H9 (cell line): Measurements from ENCODE around the gene AGAP3. TPM values are rescaled to one million over a fixed set of nuclear protein-coding genes. Genes with fewer than 3 reads are reported as not detected.

Source experiments
- DNase-seq: peaks from one replicate; pipeline ENCODE4 v3.0.0-alpha.2; 2017
- H2AFZ ChIP-seq: one replicate; pipeline ENCODE4 v1.6.1; 2013; ENCODE audit warnings: mild to moderate bottlenecking, low read length, control low read depth, moderate library complexity
- H2AK5ac ChIP-seq: 2 replicates; pipeline ENCODE4 v1.6.1; 2013; ENCODE audit warnings: low read length, control low read depth, mixed read lengths; ENCODE audit not compliant: insufficient read length
- H2BK120ac ChIP-seq: one replicate; pipeline ENCODE4 v1.6.1; 2013; ENCODE audit warnings: low read depth, mild to moderate bottlenecking, low read length, control low read depth, inconsistent platforms; ENCODE audit not compliant: poor library complexity, severe bottlenecking
- H2BK12ac ChIP-seq: 2 replicates; pipeline ENCODE4 v1.6.1; 2013; ENCODE audit warnings: low read length, control low read depth, mixed read lengths, low read depth; ENCODE audit not compliant: insufficient read length
- H2BK15ac ChIP-seq: 2 replicates; pipeline ENCODE4 v1.6.1; 2013; ENCODE audit warnings: low read depth, low read length, control low read depth
- H2BK20ac ChIP-seq: one replicate; pipeline ENCODE4 v1.6.1; 2013; ENCODE audit warnings: low read depth, mild to moderate bottlenecking, low read length, control low read depth, inconsistent platforms; ENCODE audit not compliant: poor library complexity, severe bottlenecking
- H2BK5ac ChIP-seq: 2 replicates; pipeline ENCODE4 v1.6.1; 2013; ENCODE audit warnings: low read length, control low read depth, mixed read lengths; ENCODE audit not compliant: insufficient read length
- H3K14ac ChIP-seq: 2 replicates; pipeline ENCODE4 v1.6.1; 2013; ENCODE audit warnings: low read length, control low read depth; ENCODE audit not compliant: insufficient read depth
- H3K18ac ChIP-seq: 2 replicates; pipeline ENCODE4 v1.6.1; 2013; ENCODE audit warnings: low read depth, mild to moderate bottlenecking, mixed read lengths, low read length, control low read depth; ENCODE audit not compliant: insufficient read length
- H3K23ac ChIP-seq: 2 replicates; pipeline ENCODE4 v1.6.1; 2013; ENCODE audit warnings: low read length, control low read depth, mixed read lengths, low read depth; ENCODE audit not compliant: insufficient read length
- H3K23me2 ChIP-seq: 2 replicates; pipeline ENCODE4 v1.6.1; 2013; ENCODE audit warnings: low read depth, mild to moderate bottlenecking, mixed read lengths, low read length, control low read depth; ENCODE audit not compliant: insufficient read length, poor library complexity, severe bottlenecking
- H3K27ac ChIP-seq: 2 replicates; pipeline ENCODE4 v1.5.1; 2013; ENCODE audit warnings: low read length, control low read depth, mixed read lengths, low read depth; ENCODE audit not compliant: insufficient read length
- H3K27me3 ChIP-seq: 2 replicates; pipeline ENCODE4 v1.6.1; 2013; ENCODE audit warnings: low read length, control low read depth, inconsistent platforms; ENCODE audit not compliant: insufficient read depth
- H3K4ac ChIP-seq: 2 replicates; pipeline ENCODE4 v1.6.1; 2013; ENCODE audit warnings: low read depth, mild to moderate bottlenecking, control low read depth, inconsistent platforms, low read length, moderate library complexity
- H3K4me1 ChIP-seq: 2 replicates; pipeline ENCODE4 v1.6.1; 2013; ENCODE audit warnings: low read length, control low read depth, inconsistent platforms; ENCODE audit not compliant: insufficient read depth
- H3K4me2 ChIP-seq: 2 replicates; pipeline ENCODE4 v1.6.1; 2013; ENCODE audit warnings: low read length, control low read depth, mixed read lengths; ENCODE audit not compliant: insufficient read length, insufficient read depth
- H3K56ac ChIP-seq: 2 replicates; pipeline ENCODE4 v1.6.1; 2013; ENCODE audit warnings: low read depth, mild to moderate bottlenecking, mixed read lengths, low read length, control low read depth; ENCODE audit not compliant: insufficient read length
- H3K79me1 ChIP-seq: 2 replicates; pipeline ENCODE4 v1.6.1; 2013; ENCODE audit warnings: low read depth, mild to moderate bottlenecking, moderate library complexity, low read length, control low read depth, inconsistent platforms; ENCODE audit not compliant: insufficient read depth, poor library complexity, severe bottlenecking
- H3K79me2 ChIP-seq: 2 replicates; pipeline ENCODE4 v1.6.1; 2013; ENCODE audit warnings: low read length, control low read depth, inconsistent platforms; ENCODE audit not compliant: insufficient read depth
- H3K9ac ChIP-seq: 2 replicates; pipeline ENCODE4 v1.6.1; 2013; ENCODE audit warnings: low read length, control low read depth, mixed read lengths; ENCODE audit not compliant: insufficient read length; ENCODE audit errors: extremely low read depth
- H3K9me3 ChIP-seq: one replicate; pipeline ENCODE4 v1.6.1; 2013; ENCODE audit warnings: low read depth, low read length, inconsistent platforms; ENCODE audit not compliant: control insufficient read depth
- H3T11ph ChIP-seq: one replicate; pipeline ENCODE4 v1.6.1; 2013; ENCODE audit warnings: mild to moderate bottlenecking, low read length, control low read depth, inconsistent platforms
- H4K20me1 ChIP-seq: one replicate; pipeline ENCODE4 v1.6.1; 2013; ENCODE audit not compliant: control insufficient read depth, insufficient read length, insufficient read depth
- H4K5ac ChIP-seq: 2 replicates; pipeline ENCODE4 v1.6.1; 2013; ENCODE audit warnings: low read depth, mild to moderate bottlenecking, mixed read lengths, low read length, control low read depth; ENCODE audit not compliant: insufficient read length
- H4K8ac ChIP-seq: replicated peaks from 2 replicates; pipeline ENCODE4 v1.6.1; 2013; ENCODE audit warnings: low read length, control low read depth, mixed read lengths, low read depth; ENCODE audit not compliant: insufficient read length
- H4K91ac ChIP-seq: 2 replicates; pipeline ENCODE4 v1.6.1; 2013; ENCODE audit warnings: low read depth, mild to moderate bottlenecking, moderate library complexity, mixed read lengths, low read length, control low read depth; ENCODE audit not compliant: insufficient read length
- H3K27ac Mint-ChIP-seq, 3 experiments: 2 replicates in 2 of 3; 3 replicates in 1 of 3; pipeline ENCODE4 v1.8.0; 2020 to 2021; ENCODE audit warnings: mixed read lengths in 3 of 3, mild to moderate bottlenecking in 1 of 3, moderate library complexity in 1 of 3
- H3K27me3 Mint-ChIP-seq: 2 replicates; pipeline ENCODE4 v1.8.0; 2021; ENCODE audit warnings: low read depth, mild to moderate bottlenecking, moderate library complexity, mixed read lengths
- H3K36me3 Mint-ChIP-seq, 3 experiments: 2 replicates in 2 of 3; 3 replicates in 1 of 3; pipeline ENCODE4 v1.8.0; 2020 to 2021; ENCODE audit warnings: low read depth in 3 of 3, mixed read lengths in 3 of 3; ENCODE audit not compliant: insufficient read depth in 1 of 3
- H3K4me1 Mint-ChIP-seq, 2 experiments: 2 replicates each; pipeline ENCODE4 v1.8.0; 2020; ENCODE audit warnings: mixed read lengths in 2 of 2
- H3K4me3 Mint-ChIP-seq, 2 experiments: 2 replicates in 1 of 2; 3 replicates in 1 of 2; pipeline ENCODE4 v1.8.0; 2020 to 2021; ENCODE audit warnings: mild to moderate bottlenecking in 2 of 2, mixed read lengths in 2 of 2, moderate library complexity in 1 of 2
- H3K9me3 Mint-ChIP-seq, 2 experiments: 2 replicates in 1 of 2; 3 replicates in 1 of 2; pipeline ENCODE4 v1.8.0; 2020; ENCODE audit warnings: mild to moderate bottlenecking in 2 of 2, mixed read lengths in 2 of 2, moderate library complexity in 1 of 2
- CTCF ChIP-seq: fragments of 200-600 bp; sonication (generic); conservative IDR thresholded peaks from 3 replicates; pipeline ENCODE4 v1.8.0; 2021; ENCODE audit warnings: antibody characterized with exemption, mild to moderate bottlenecking
- WGBS: extraction: QIAGEN DNeasy Blood & Tissue Kit; methylation state at CpG from one replicate; pipeline ENCODE4 v1.1.7; 2013; ENCODE audit warnings: missing lambda C conversion rate, low lambda C conversion rate, mixed read lengths; ENCODE audit not compliant: insufficient read length; ENCODE audit errors: extremely low coverage; 5-methylcytosine and 5-hydroxymethylcytosine counted together
- total RNA-seq: library from RNA; stranded (reverse); gene quantifications from 2 replicates; pipeline ENCODE4 v1.2.1, GENCODE V29; 2021

Gene AGAP3
- total RNA-seq, 1 experiment from 2014 or later, result 97.7 TPM

GRCh38 chr7:151091431-151091830 lies 5.2 kb downstream of the AGAP3 start:
- H4K91ac ChIP-seq, result no peak overlapping the region
- H4K20me1 ChIP-seq, result no peaks in the 10 kb centered on the region
- no peak overlapping the region for H2BK5ac ChIP-seq
- no peak overlapping the region for H4K5ac ChIP-seq
- no CpG with 5 or more reads among the region's 6 CpGs for WGBS
- peak; percentile 83 for TF ChIP-seq CTCF
- H3K27me3 Mint-ChIP-seq, result peaks cover 7% of the 10 kb centered on the region
- H3K9me3 Mint-ChIP-seq, result no peaks in the 10 kb centered on the region
- no peak overlapping the region for H3K18ac ChIP-seq
- no peak overlapping the region for H3K4ac ChIP-seq
- H2AK5ac ChIP-seq, result no peak overlapping the region
- no peak overlapping the region for H3K56ac ChIP-seq
- H3K4me3 Mint-ChIP-seq, result no peak overlapping the region
- no peaks in the 10 kb centered on the region for H3K4me1 ChIP-seq
- no peak overlapping the region for H2BK120ac ChIP-seq
- H3T11ph ChIP-seq, result no peak overlapping the region
- no peak overlapping the region for H3K23ac ChIP-seq
- no peak overlapping the region for H3K27ac Mint-ChIP-seq
- H3K4me1 Mint-ChIP-seq, result peaks cover 32 to 36% of the 10 kb centered on the region in 2 experiments
- DNase-seq, result peak; percentile 71
- H3K14ac ChIP-seq, result no peak overlapping the region
- peaks cover 28% of the 10 kb centered on the region for H3K79me2 ChIP-seq
- H2BK15ac ChIP-seq, result no peak overlapping the region
- peaks cover 0 to 26% (median 5%) of the 10 kb centered on the region in 3 experiments; a peak in 5 of 7 replicates for H3K36me3 Mint-ChIP-seq
- H2BK12ac ChIP-seq, result no peak overlapping the region
- peaks cover 13% of the 10 kb centered on the region for H3K23me2 ChIP-seq
- H3K9me3 ChIP-seq, result no peaks in the 10 kb centered on the region
- no peak overlapping the region for H4K8ac ChIP-seq
- H3K27ac ChIP-seq, result no peak overlapping the region
- H3K79me1 ChIP-seq, result peaks cover 6% of the 10 kb centered on the region
- H3K27me3 ChIP-seq, result no peaks in the 10 kb centered on the region; the same call in 1 of the 2 replicates
- H3K4me2 ChIP-seq, result no peak overlapping the region
- no peak overlapping the region for H3K9ac ChIP-seq
- no peak overlapping the region for H2AFZ ChIP-seq
- no peak overlapping the region for H2BK20ac ChIP-seq
